Ramos (cell line): ENCODE results near the gene SCAMP1.
"Not testable (repeated sequence)": the region's sequence is repeated elsewhere in the genome, so short reads cannot be mapped to it uniquely, and the experiment has no call there.

Experiments
- in situ Hi-C: fragments of 300-500 bp; cut with MboI; formaldehyde crosslinking; loops from one replicate; pipeline ENCODE4 v1.14.3; 2022; ENCODE audit warnings: low sequenced_read_pairs; ENCODE audit not compliant: unreplicated experiment

The SCAMP1 gene

GRCh38 chr5:78360674-78360923, 182 bp downstream of the SCAMP1 start:
- in situ Hi-C loops: no loop called here

DNA sequence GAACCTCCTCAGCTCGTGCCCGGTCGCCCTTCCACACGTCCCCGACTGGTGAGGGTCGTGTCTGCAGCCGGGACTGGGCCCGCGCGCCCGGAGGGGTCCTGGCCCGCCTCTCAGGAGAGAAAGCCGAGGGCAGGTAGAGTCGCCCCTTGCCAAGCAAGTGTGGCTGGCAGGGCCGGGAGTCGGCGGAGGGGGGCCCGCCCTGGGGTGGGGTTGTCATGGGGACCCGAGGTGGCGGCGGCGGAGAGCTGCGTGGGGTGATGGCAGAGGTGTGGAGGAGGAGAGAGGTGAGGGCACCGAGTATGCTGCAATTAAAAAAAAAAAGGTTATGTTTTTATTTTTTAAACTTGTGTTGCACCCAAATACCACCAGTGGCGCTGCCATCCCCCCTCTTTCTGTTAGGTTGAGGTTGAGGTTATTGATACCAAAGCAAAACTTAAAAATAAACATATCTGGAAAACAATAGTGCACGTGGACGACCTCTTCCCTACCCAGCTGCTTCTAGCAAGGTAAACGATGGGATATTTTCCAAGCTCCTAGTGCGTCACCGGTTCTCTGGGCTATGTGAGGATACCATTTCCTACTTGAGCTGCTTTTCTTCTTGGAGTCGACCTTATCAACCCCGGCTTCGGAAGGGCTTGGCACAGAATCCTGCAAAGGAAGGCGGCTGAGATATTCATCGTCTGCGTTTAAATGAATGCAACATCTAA, 660 bp downstream of the SCAMP1 start:
- in situ Hi-C loops: no loop called here

- in situ Hi-C loops: no loop called here
Observed at GRCh38 chr5:78361631-78361993, 1.2 kb downstream of the SCAMP1 start.

- in situ Hi-C loops: no loop called here
Observed at GRCh38 chr5:78362220-78362619, 1.8 kb downstream of the SCAMP1 start.

- in situ Hi-C loops: no loop called here
Observed at GRCh38 chr5:78364005-78364404, 3.6 kb downstream of the SCAMP1 start.

GRCh38 chr5:78367318-78367991, 7.0 kb downstream of the SCAMP1 start:
- in situ Hi-C loops: no loop called here

DNA sequence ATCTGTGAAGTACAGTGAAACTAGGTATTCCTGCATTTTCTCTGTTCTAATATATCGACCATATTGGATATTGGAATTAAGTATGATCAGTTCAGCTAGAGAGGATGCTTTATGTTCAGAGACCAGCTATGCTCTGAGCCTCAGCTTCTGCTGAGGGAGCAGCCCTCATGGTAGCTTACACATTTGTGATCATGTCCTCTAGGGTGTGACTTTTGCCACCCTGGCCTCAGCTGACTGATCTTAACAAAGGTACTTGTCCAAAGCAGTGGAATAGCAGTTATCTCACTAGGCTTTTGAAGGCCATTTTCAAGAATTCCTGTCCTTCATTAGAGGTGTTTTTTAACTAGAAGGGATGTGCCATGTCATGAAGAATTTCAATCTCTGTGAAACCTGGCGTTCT, 9.3 kb downstream of the SCAMP1 start:
- in situ Hi-C loops: no loop called here

DNA sequence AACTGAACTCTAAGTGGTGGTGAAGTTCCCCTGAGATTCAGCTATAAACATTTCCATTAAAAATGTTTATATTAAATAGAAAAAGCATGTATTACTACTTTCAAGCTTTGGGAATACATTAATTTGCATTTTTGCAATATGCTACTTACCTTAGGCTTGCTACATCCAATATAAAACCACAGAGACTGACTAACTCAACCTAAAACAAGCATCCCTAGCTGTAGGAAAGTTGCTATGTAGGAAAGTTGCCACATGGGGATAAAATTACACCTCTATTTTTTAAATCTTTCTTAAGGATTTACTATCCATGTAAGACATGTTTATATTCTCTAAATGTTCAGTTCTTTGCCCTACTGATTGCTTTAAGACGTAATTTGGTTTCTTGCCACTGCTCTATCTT, 12.8 kb downstream of the SCAMP1 start:
- in situ Hi-C loops: no loop called here

GRCh38 chr5:78376315-78376714, 15.9 kb downstream of the SCAMP1 start:
- in situ Hi-C loops: no loop called here

DNA sequence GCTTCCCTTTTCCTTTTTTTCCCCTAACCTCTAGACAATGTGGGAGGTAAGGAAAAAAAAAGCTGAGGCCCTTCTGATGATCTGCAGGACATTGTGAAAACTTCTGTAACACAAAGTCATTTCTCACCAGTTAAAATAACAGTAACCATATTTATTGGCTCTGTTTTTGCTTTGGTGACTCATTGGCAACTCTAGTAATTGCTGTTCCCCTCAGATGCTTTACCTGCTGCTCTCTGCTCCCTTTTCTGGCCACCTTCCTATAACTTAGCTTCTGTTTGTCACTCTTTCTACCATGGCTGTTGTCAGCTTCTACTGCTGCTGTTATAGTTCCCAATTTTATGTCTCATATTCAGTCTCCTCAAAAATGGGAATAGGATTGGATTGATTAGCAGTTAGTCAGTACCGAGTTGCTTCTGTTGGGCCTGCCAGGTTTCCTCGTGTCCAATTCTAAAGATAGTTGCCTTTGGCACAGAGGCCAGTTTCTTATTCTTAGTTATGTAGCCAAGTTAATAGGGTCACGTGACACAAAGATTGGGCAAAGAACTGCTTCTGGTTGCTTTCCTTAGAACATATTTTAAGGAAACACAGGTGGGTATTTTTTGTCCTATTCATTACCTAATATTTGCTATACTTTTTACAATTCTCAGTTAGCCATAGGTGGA, 16.8 kb downstream of the SCAMP1 start:
- in situ Hi-C loops: no loop called here

DNA sequence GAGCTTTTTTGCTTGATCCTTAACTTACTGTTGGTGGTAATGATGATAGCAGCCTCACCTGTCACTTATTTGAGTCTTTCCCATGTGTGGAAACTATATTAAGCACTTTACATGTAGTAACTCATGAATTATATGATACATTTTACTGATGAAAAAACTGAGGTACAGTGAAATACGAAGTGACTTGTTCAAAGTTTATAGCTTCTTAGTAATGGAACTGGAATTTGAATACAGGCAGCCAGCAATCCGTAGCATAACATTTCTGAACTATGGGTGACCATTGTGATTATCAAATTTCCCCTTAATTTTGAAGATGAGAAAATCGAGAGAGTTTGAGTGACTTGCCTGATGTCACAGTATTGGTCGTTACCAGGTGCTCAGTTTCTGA, 17.3 kb downstream of the SCAMP1 start:
- in situ Hi-C loops: no loop called here

- in situ Hi-C loops: no loop called here
Observed at GRCh38 chr5:78387468-78388153, 27.2 kb downstream of the SCAMP1 start.

DNA sequence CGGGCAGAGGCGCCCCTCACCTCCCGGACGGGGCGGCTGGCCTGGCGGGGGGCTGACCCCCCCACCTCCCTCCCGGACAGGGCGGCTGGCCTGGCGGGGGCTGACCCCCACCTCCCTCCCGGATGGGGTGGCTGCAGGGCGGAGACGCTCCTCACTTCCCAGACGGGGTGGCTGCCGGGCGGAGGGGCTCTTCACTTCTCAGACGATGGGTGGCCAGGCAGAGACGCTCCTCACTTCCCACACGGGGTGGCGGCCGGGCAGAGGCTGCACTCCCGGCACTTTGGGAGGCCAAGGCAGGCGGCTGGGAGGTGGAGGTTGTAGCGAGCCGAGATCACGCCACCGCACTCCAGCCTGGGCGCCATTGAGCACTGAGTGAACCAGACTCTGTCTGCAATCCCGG, 30.9 kb downstream of the SCAMP1 start:
- in situ Hi-C loops: not testable (repeated sequence)

- in situ Hi-C loops: no loop called here
Observed at GRCh38 chr5:78397831-78398230, 37.4 kb downstream of the SCAMP1 start.

GRCh38 chr5:78399116-78399515, 38.7 kb downstream of the SCAMP1 start:
- in situ Hi-C loops: no loop called here

GRCh38 chr5:78404682-78405293, 44.4 kb downstream of the SCAMP1 start:
- in situ Hi-C loops: no loop called here

GRCh38 chr5:78405829-78406750, 45.7 kb downstream of the SCAMP1 start:
- in situ Hi-C loops: no loop called here

GRCh38 chr5:78407458-78407857, 47.0 kb downstream of the SCAMP1 start:
- in situ Hi-C loops: no loop called here

GRCh38 chr5:78411586-78411985, 51.2 kb downstream of the SCAMP1 start:
- in situ Hi-C loops: no loop called here
